Ishikawa (cell line): Measurements from ENCODE around the gene CACNA1C.

Experiments used
- CEBPB ChIP-seq: IDR thresholded peaks from 2 replicates; pipeline ENCODE4 v1.6.1; 2012
- TAF1 ChIP-seq: IDR thresholded peaks from 2 replicates; pipeline ENCODE4 v1.6.1; 2012; ENCODE audit warnings: low read depth, mild to moderate bottlenecking
- YY1 ChIP-seq: IDR thresholded peaks from 2 replicates; pipeline ENCODE4 v1.6.1; 2012; ENCODE audit warnings: low read depth

- TF ChIP-seq CEBPB, result no peak
- no peak for TF ChIP-seq YY1
- TF ChIP-seq TAF1, result no peak
These were observed 326.1 kb downstream of the CACNA1C start for GRCh38 chr12:2378835-2379330.
